Large intestine (tissue), 3 donors: ENCODE data around the gene SUFU. TPM values are rescaled to one million over a fixed set of nuclear protein-coding genes. Genes with fewer than 3 reads are reported as not detected.

Experiments used
- DNase-seq, 2 donors: peaks; one replicate each; pipeline versions ENCODE4 v3.0.0 to v3.0.0-alpha.2; 2013
- H3K27ac ChIP-seq: one replicate; pipeline ENCODE4 v1.5.1; 2013; ENCODE audit warnings: low read length
- H3K27me3 ChIP-seq: 2 replicates; pipeline ENCODE4 v1.6.1; 2013; ENCODE audit warnings: low read length; ENCODE audit not compliant: control insufficient read depth, insufficient read depth
- H3K36me3 ChIP-seq: 2 replicates; pipeline ENCODE4 v1.6.1; 2013; ENCODE audit warnings: low read length; ENCODE audit not compliant: control insufficient read depth, insufficient read depth
- H3K4me1 ChIP-seq: one replicate; pipeline ENCODE4 v1.6.1; 2013; ENCODE audit warnings: low read length; ENCODE audit not compliant: control insufficient read depth, insufficient read depth
- H3K4me3 ChIP-seq: one replicate; pipeline ENCODE4 v1.5.1; 2013; ENCODE audit warnings: low read length
- H3K9me3 ChIP-seq: one replicate; pipeline ENCODE4 v1.6.1; 2013; ENCODE audit warnings: mild to moderate bottlenecking, low read depth, low read length, moderate library complexity; ENCODE audit not compliant: control insufficient read depth
- WGBS: methylation state at CpG from one replicate; pipeline ENCODE4 v1.1.5; 2013; ENCODE audit warnings: low lambda C conversion rate; ENCODE audit not compliant: insufficient coverage; 5-methylcytosine and 5-hydroxymethylcytosine counted together
- polyA plus RNA-seq: library from polyadenylated mRNA; unstranded; fragments of 120-200 nt; gene quantifications from one replicate; pipeline ENCODE4 v1.2.1, GENCODE V29; 2013

SUFU gene
- polyA plus RNA-seq, 1 donor: 12.9 TPM

GRCh38 chr10:102651455-102652169, 147.8 kb downstream of the SUFU start:
- H3K4me1 ChIP-seq: peaks cover 45% of the 10 kb centered on the region
- no peak for DNase-seq
- WGBS: no CpG with 5 or more reads among the region's 11 CpGs

DNA sequence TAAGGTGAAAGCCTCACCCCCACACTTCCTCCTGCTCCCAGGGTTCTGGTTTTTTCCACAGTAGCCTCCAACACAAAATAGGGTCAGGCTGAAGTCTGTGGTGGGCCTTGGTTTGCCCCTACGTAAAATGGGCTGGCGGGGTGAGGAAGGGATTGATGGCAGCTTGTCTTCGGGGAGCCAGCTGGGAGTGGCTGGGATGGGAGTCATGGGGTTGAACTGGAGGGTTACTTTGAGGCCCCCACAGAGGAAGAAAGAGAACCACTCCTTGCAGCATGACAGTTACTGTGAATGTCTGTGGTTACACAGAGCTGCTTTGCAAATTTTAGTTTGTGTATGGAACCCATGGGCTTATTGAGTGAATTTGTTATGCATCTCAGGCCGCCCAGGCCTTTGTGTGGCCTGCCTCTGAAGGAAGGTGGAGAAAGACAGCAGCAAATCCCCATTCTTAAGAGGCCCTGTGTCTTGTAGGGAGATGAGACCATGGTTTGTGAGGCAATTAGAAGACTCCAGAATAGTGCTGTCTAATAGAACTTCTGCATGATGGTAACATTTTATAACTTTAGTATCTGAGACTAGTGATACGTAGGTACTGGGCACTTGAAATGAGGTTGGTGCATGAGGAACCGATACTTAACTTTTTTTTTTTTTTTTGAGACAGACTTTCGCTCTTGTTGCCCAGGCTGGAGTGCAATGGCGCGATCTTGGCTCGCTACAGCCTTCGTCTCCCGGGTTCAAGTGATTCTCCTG, 148.6 kb downstream of the SUFU start:
- no peak for DNase-seq
- H3K36me3 ChIP-seq: peaks cover 80% of the 10 kb centered on the region
- WGBS: 100% methylated on average over 2 of the region's 12 CpGs

More at GRCh38 chr10:102651455-102652169, 147.8 kb downstream of the SUFU start:
- H3K9me3 ChIP-seq: no peaks in the 10 kb centered on the region
- H3K36me3 ChIP-seq: peaks cover 77% of the 10 kb centered on the region
- H3K27ac ChIP-seq: no peak overlapping the region
- H3K4me3 ChIP-seq: no peak overlapping the region
- no peaks in the 10 kb centered on the region for H3K27me3 ChIP-seq

GRCh38 chr10:102653060-102653459, 149.3 kb downstream of the SUFU start:
- H3K4me1 ChIP-seq: peaks cover 31% of the 10 kb centered on the region

More for the DNA sequence above, 148.6 kb downstream of the SUFU start:
- Histone ChIP-seq H3K27me3 (no peaks in the 10 kb centered on the region), H3K9me3 (no peaks in the 10 kb centered on the region), H3K27ac (no peak overlapping the region), H3K4me1 (peaks cover 37% of the 10 kb centered on the region), H3K4me3 (no peak overlapping the region)

GRCh38 chr10:102654566-102654965, 150.8 kb downstream of the SUFU start:
- H3K9me3 ChIP-seq: no peaks in the 10 kb centered on the region
- DNase-seq: no peak
- H3K27me3 ChIP-seq: no peaks in the 10 kb centered on the region
- H3K36me3 ChIP-seq: peaks cover 77% of the 10 kb centered on the region
- no peak overlapping the region for H3K4me3 ChIP-seq
- H3K27ac ChIP-seq: no peak overlapping the region
- WGBS: no CpG with 5 or more reads among the region's 7 CpGs
- peaks cover 26% of the 10 kb centered on the region for H3K4me1 ChIP-seq

More at GRCh38 chr10:102653060-102653459, 149.3 kb downstream of the SUFU start:
- Histone ChIP-seq H3K36me3 (peaks cover 78% of the 10 kb centered on the region), H3K27ac (no peak overlapping the region), H3K4me3 (no peak overlapping the region), H3K9me3 (no peaks in the 10 kb centered on the region), H3K27me3 (no peaks in the 10 kb centered on the region)
- no CpG with 5 or more reads among the region's 1 CpG for WGBS
- DNase-seq: no peak

DNA sequence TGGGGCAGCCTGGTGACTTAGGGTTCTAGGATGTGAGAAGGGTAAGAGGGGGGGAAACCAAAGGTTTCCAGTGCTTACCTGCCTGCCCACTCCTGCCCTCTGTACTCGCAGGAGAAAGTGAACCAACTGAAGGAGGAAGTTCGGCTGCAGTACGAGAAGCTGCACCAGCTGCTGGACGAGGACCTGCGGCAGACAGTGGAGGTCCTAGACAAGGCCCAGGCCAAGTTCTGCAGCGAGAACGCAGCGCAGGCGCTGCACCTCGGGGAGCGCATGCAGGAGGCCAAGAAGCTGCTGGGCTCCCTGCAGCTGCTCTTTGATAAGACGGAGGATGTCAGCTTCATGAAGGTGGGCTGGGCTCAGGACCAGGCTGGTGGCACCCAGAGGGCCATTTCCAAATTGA, 151.2 kb downstream of the SUFU start:
- no CpG with 5 or more reads among the region's 12 CpGs for WGBS
- no peak overlapping the region for H3K27ac ChIP-seq

GRCh38 chr10:102656026-102656425, 152.3 kb downstream of the SUFU start:
- Histone ChIP-seq H3K4me1 (peaks cover 22% of the 10 kb centered on the region), H3K4me3 (no peak overlapping the region), H3K27me3 (no peaks in the 10 kb centered on the region), H3K9me3 (no peaks in the 10 kb centered on the region), H3K36me3 (peaks cover 66% of the 10 kb centered on the region), H3K27ac (no peak overlapping the region)
- DNase-seq: no peak
- no CpG with 5 or more reads among the region's 12 CpGs for WGBS

More for the DNA sequence above, 151.2 kb downstream of the SUFU start:
- Histone ChIP-seq H3K4me3 (no peak overlapping the region), H3K9me3 (no peaks in the 10 kb centered on the region), H3K36me3 (peaks cover 77% of the 10 kb centered on the region), H3K27me3 (no peaks in the 10 kb centered on the region), H3K4me1 (peaks cover 22% of the 10 kb centered on the region)
- no peak for DNase-seq

DNA sequence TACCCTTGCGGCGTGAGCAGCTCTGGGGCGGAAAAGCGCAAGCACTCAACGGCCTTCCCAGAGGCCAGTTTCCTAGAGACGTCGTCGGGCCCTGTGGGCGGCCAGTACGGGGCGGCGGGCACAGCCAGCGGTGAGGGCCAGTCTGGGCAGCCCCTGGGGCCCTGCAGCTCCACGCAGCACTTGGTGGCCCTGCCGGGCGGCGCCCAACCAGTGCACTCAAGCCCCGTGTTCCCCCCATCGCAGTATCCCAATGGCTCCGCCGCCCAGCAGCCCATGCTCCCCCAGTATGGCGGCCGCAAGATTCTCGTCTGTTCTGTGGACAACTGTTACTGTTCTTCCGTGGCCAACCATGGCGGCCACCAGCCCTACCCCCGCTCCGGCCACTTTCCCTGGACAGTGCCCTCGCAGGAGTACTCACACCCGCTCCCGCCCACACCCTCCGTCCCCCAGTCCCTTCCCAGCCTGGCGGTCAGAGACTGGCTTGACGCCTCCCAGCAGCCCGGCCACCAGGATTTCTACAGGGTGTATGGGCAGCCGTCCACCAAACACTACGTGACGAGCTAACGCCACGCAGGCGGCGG, 153.1 kb downstream of the SUFU start:
- H3K36me3 ChIP-seq: peaks cover 59% of the 10 kb centered on the region
- H3K4me3 ChIP-seq: no peak overlapping the region
- H3K27me3 ChIP-seq: no peaks in the 10 kb centered on the region
- peaks cover 28% of the 10 kb centered on the region for H3K4me1 ChIP-seq
- H3K9me3 ChIP-seq: no peaks in the 10 kb centered on the region
- no peak overlapping the region for H3K27ac ChIP-seq
- DNase-seq: no peak
- WGBS: no CpG with 5 or more reads among the region's 42 CpGs

DNA sequence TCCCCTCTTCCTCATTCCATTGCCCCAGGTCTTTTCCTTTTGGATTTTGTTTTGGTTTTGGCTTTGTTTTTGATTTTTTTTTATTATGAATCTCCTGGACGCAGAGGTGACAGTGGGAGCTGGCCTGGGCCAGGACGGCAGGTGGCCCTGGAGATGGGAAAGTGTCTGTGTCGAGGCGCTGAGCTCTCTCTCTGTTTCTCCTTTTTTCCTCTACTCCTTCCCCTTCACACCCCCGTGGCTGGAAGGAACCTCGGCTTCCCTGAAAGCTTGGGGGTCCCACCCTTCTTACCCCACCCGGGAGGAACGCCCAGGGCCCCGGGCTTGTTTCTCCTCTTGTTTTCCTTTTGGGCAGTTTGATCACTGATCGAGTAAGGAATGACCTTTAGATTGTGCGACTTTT, 153.7 kb downstream of the SUFU start:
- WGBS: 88% methylated on average over 5 of the region's 11 CpGs
- no peaks in the 10 kb centered on the region for H3K9me3 ChIP-seq
- no peak overlapping the region for H3K27ac ChIP-seq
- peaks cover 57% of the 10 kb centered on the region for H3K36me3 ChIP-seq
- DNase-seq: no peak
- H3K4me1 ChIP-seq: peaks cover 28% of the 10 kb centered on the region
- no peak overlapping the region for H3K4me3 ChIP-seq
- no peaks in the 10 kb centered on the region for H3K27me3 ChIP-seq

DNA sequence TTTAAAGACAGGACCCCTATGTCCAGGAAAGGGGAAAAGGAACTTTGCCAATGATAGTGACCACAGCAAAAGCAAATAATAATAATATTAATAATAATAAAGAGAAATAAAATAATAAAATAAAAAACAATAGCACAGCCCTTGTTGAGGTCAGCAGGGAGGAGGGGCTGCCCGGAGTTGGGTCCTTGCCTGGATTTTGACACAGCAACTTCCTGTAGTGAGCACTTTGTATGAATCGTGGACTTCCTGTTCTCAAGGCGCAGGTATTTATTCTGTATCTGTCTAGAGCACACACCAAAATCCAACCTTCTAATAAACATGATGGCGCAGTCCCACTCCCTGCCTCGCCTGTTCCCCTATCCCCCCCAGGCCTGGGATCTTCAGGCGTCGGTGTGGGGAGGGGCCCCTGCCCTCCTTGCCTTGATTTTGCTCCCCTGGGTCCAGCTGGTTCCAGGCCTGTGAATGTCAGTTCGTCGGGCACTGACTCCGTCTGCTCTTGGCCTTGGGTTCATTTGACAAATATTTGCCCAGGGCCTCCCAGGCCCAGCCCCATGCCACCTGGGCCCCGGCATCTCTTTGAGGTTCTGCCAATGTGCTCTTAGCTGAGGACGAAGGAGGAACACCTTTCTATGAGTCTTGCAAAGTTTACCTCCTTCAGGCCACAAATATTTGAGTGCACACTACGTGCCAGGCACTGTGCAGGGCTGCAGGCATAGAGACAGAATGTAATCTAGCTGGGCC, 154.4 kb downstream of the SUFU start:
- no peak overlapping the region for H3K4me3 ChIP-seq
- no peak for DNase-seq

DNA sequence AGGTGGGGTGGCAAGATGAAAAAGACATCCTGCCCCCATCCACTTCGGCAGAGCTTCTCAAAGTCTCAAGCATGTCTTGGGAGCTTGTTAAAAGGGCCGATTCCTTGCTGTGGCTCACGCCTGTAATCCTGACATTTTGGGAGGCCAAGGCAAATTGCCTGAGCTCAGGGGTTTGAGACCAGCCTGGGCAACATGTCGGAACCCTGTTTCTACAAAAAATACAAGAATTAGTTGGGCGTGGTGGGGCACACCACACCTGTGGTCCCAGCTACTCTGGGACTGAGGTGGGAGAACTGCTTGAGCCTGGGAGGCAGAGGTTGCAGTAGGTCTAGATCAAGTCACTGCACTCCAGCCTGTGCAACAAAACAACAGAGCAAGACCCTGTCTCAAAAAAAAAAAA, 155.0 kb downstream of the SUFU start:
- H3K36me3 ChIP-seq: peaks cover 47% of the 10 kb centered on the region
- no peaks in the 10 kb centered on the region for H3K9me3 ChIP-seq
- H3K4me3 ChIP-seq: no peak overlapping the region
- H3K4me1 ChIP-seq: peaks cover 28% of the 10 kb centered on the region
- WGBS: no CpG with 5 or more reads among the region's 5 CpGs
- no peak overlapping the region for H3K27ac ChIP-seq
- no peaks in the 10 kb centered on the region for H3K27me3 ChIP-seq
- no peak for DNase-seq

More for the DNA sequence above, 154.4 kb downstream of the SUFU start:
- H3K36me3 ChIP-seq: peaks cover 53% of the 10 kb centered on the region
- no peaks in the 10 kb centered on the region for H3K9me3 ChIP-seq
- H3K4me1 ChIP-seq: peaks cover 28% of the 10 kb centered on the region
- no peaks in the 10 kb centered on the region for H3K27me3 ChIP-seq
- peak overlapping the region; percentile 7 for H3K27ac ChIP-seq
- WGBS: 67% methylated on average over 1 of the region's 13 CpGs
